GM12872 (cell line): ENCODE results near the gene CNTRL.

Experiments
- CTCF ChIP-seq: IDR thresholded peaks from 3 replicates; pipeline ENCODE4 v1.5.1; 2011; ENCODE audit warnings: low read depth, mild to moderate bottlenecking, low read length, moderate library complexity; ENCODE audit not compliant: insufficient read depth

Gene CNTRL

GRCh38 chr9:121140162-121140561 lies 65.4 kb downstream of the CNTRL start:
- no peak for TF ChIP-seq CTCF

GRCh38 chr9:121141306-121141705 lies 66.6 kb downstream of the CNTRL start:
- no peak for TF ChIP-seq CTCF

GRCh38 chr9:121141706-121142105 lies 67.0 kb downstream of the CNTRL start:
- TF ChIP-seq CTCF, result no peak

- no peak for TF ChIP-seq CTCF
These were observed 69.0 kb downstream of the CNTRL start for GRCh38 chr9:121143771-121144170.

GRCh38 chr9:121144482-121144881 lies 69.7 kb downstream of the CNTRL start:
- no peak for TF ChIP-seq CTCF

- no peak for TF ChIP-seq CTCF
These were observed 75.4 kb downstream of the CNTRL start for GRCh38 chr9:121150188-121150587.

GRCh38 chr9:121153642-121154041 lies 78.9 kb downstream of the CNTRL start:
- TF ChIP-seq CTCF, result no peak

- no peak for TF ChIP-seq CTCF
These were observed 80.0 kb downstream of the CNTRL start for GRCh38 chr9:121154782-121155181.
